T-helper 1 cell (primary cell): Measurements from ENCODE around the gene TIE1.

Experiments
- DNase-seq, 5 donors: peaks; one replicate each; pipeline ENCODE4 v3.0.0-alpha.2; 2012 to 2020

The TIE1 gene

GRCh38 chr1:43312663-43313515 lies 12.1 kb downstream of the TIE1 start:
- DNase-seq = no peak

GRCh38 chr1:43313771-43314170 lies 13.0 kb downstream of the TIE1 start:
- no peak for DNase-seq

- no peak for DNase-seq
Measured at GRCh38 chr1:43314233-43314632, 13.5 kb downstream of the TIE1 start.

- DNase-seq = no peak
Measured at GRCh38 chr1:43315481-43315880, 14.7 kb downstream of the TIE1 start.

- DNase-seq = no peak
Measured at GRCh38 chr1:43315963-43316737, 15.4 kb downstream of the TIE1 start.

GRCh38 chr1:43316738-43317520 lies 16.1 kb downstream of the TIE1 start:
- DNase-seq = no peak

GRCh38 chr1:43317817-43318471 lies 17.2 kb downstream of the TIE1 start:
- no peak for DNase-seq

GRCh38 chr1:43318831-43319230 lies 18.0 kb downstream of the TIE1 start:
- no peak for DNase-seq

GRCh38 chr1:43319288-43319687 lies 18.5 kb downstream of the TIE1 start:
- no peak for DNase-seq

- DNase-seq = no peak
Measured at GRCh38 chr1:43319766-43320165, 19.0 kb downstream of the TIE1 start.

- no peak for DNase-seq
Measured at GRCh38 chr1:43321331-43321891, 20.6 kb downstream of the TIE1 start.

GRCh38 chr1:43322506-43322905 lies 21.7 kb downstream of the TIE1 start:
- no peak for DNase-seq

GRCh38 chr1:43324810-43325209 lies 24.0 kb downstream of the TIE1 start:
- no peak for DNase-seq

GRCh38 chr1:43325381-43325780 lies 24.6 kb downstream of the TIE1 start:
- no peak for DNase-seq

GRCh38 chr1:43327549-43328292 lies 26.9 kb downstream of the TIE1 start:
- no peak for DNase-seq

GRCh38 chr1:43329995-43330751 lies 29.4 kb downstream of the TIE1 start:
- no peak for DNase-seq

GRCh38 chr1:43331688-43332087 lies 30.9 kb downstream of the TIE1 start:
- DNase-seq = no peak

GRCh38 chr1:43334453-43335205 lies 33.8 kb downstream of the TIE1 start:
- DNase-seq = no peak

- no peak for DNase-seq
Measured at GRCh38 chr1:43337588-43337987, 36.8 kb downstream of the TIE1 start, which contains the start of gene MPL. TSS of gene MPL (plus strand) at chr1:43337818. CDS start at chr1:43337849, 31 bp downstream.

- no peak for DNase-seq
Measured at GRCh38 chr1:43338001-43338400, 37.2 kb downstream of the TIE1 start.
